Muscle layer of duodenum (tissue), 2 donors: ENCODE results near the gene TRAF3IP1.

Experiments
- H3K27ac ChIP-seq: one replicate; pipeline ENCODE4 v1.7.0; 2013; ENCODE audit warnings: mild to moderate bottlenecking, low read length
- H3K27me3 ChIP-seq: one replicate; pipeline ENCODE4 v1.7.0; 2013; ENCODE audit warnings: low read depth, mild to moderate bottlenecking, control low read depth, low read length
- H3K36me3 ChIP-seq, 2 donors: one replicate each; pipeline ENCODE4 v1.7.0; 2013; ENCODE audit warnings: low read length in 2 of 2, control low read depth in 1 of 2, mild to moderate bottlenecking in 1 of 2; ENCODE audit not compliant: insufficient read depth in 2 of 2, control insufficient read depth in 1 of 2
- H3K4me1 ChIP-seq, 2 donors: one replicate each; pipeline ENCODE4 v1.7.0; 2013; ENCODE audit warnings: low read length in 2 of 2, mild to moderate bottlenecking in 2 of 2, control low read depth in 1 of 2, moderate library complexity in 1 of 2; ENCODE audit not compliant: insufficient read depth in 2 of 2, control insufficient read depth in 1 of 2
- H3K4me3 ChIP-seq, 2 donors: one replicate each; pipeline ENCODE4 v1.7.0; 2013; ENCODE audit warnings: low read length in 2 of 2, low read depth in 1 of 2, mild to moderate bottlenecking in 1 of 2
- H3K9me3 ChIP-seq, 2 donors: one replicate each; pipeline ENCODE4 v1.7.0; 2013; ENCODE audit warnings: low read length in 2 of 2, control low read depth in 1 of 2, mild to moderate bottlenecking in 1 of 2; ENCODE audit not compliant: control insufficient read depth in 1 of 2
- donor health status: healthy.

TRAF3IP1 gene

DNA sequence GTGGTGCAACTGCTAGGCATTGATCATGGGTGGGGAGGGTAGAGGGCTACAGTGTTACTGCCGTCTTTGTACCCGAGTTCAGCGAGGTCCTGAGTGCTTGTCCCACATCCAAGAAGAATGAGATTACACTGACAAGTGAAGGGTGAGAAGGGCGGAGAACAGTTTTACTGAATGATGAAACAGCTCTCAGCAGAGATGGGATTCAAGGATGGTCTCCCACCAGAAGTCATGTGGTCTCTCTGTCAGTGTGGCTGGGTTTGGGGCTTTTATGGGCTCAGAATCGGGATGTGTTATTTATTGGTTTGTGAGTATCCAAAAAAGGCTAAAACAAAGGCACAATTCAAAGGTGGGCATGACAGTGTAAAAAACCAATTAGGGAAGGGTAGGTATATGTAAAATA lies 95.6 kb downstream of the TRAF3IP1 start:
- H3K36me3 ChIP-seq = no peaks in the 10 kb centered on the region
- H3K27me3 ChIP-seq = no peaks in the 10 kb centered on the region
- no peak overlapping the region for H3K4me3 ChIP-seq
- H3K4me1 ChIP-seq = no peaks in the 10 kb centered on the region
- H3K9me3 ChIP-seq = peaks cover 0 to 2% of the 10 kb centered on the region in 2 donors
- no peak overlapping the region for H3K27ac ChIP-seq

DNA sequence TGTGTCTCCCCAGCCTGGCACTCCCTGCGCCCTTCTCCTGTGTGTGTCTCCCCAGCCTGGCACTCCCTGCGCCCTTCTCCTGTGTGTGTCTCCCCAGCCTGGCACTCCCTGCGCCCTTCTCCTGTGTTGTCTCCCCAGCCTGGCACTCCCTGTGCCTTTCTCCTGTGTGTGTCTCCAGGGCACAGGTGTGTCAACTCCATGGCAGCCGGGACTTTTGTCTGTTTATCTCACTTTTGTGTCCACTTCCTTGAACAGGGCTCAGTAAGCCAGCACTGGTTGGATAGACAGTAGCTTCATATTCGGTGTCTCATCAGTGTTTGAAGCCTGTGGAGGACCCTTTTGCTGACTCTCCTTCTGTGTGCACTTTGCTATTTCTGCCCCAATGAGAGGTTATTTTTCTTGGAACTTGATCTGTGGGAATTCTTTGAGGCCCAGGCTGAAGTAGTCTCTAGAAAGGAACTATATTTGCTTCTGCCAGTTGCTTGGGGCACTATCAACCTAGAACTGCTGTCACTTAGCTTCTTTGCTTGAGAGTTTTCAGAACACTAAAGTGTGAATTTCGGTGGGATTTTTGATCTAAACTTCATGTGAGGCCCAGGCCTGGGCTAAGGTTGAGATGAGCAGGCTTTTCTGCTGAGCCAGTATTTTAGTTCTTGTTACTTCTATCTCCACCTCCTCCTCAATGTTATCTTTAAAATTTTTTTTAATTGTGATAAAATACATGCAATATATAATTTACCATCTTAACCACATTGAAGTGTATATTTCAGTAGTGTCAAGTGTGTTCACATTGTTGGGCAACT lies 98.1 kb downstream of the TRAF3IP1 start:
- no peak overlapping the region for H3K27ac ChIP-seq
- no peaks in the 10 kb centered on the region for H3K36me3 ChIP-seq
- H3K27me3 ChIP-seq = no peaks in the 10 kb centered on the region
- H3K9me3 ChIP-seq = peaks cover 0 to 2% of the 10 kb centered on the region in 2 donors
- H3K4me1 ChIP-seq = no peaks in the 10 kb centered on the region
- H3K4me3 ChIP-seq = no peak overlapping the region

DNA sequence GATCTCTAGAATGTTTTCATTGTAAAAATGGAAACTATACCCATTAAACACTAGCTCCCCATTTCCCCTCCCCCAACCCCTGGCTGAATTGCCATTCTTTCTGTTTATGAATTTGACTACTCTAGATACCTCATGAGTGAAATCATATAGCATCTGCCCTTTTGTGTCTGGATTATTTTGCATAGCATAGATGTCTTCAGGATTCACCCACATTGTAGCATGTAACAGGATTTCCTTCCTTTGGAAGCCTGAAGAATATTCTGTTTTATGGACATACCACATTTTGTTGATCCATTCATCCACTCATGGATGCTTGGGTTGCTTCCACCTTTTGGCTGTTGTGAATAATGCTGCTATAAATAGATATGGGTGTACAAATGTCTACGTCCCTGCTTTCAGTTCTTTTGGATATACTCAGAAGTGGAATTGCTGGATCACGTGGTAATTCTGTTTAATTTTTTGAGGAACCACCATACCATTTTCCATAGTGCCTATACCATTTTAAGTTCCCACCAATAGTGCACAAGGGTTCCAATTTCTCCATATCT lies 98.8 kb downstream of the TRAF3IP1 start:
- Histone ChIP-seq H3K27ac (no peak overlapping the region), H3K9me3 (peaks cover 0 to 2% of the 10 kb centered on the region in 2 donors), H3K4me1 (no peaks in the 10 kb centered on the region), H3K36me3 (no peaks in the 10 kb centered on the region), H3K27me3 (no peaks in the 10 kb centered on the region), H3K4me3 (no peak overlapping the region)

DNA sequence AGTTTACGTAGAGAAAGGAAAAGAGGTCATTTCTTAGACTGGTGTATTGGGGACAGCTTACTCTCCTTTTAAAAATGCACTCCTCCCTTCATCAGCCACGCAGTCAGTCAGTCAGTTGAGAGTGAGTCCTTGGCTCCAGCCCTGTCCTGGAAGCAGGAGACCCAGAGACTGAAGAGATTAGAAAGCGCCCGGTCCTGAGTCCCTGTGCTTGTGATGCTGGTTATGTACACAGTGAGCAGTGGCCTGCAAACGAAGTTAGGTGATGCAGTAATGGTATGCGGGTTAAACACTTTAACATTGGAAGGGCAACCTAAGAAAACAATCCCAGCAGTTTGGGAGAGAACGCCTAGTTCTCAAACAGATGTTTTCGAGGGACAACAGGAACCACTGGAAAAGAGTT lies 100.1 kb downstream of the TRAF3IP1 start:
- Histone ChIP-seq H3K27me3 (no peaks in the 10 kb centered on the region), H3K36me3 (no peaks in the 10 kb centered on the region), H3K27ac (no peak overlapping the region), H3K4me3 (no peak overlapping the region), H3K4me1 (peaks cover 0 to under 1% of the 10 kb centered on the region in 2 donors), H3K9me3 (peaks cover 0 to 2% of the 10 kb centered on the region in 2 donors)

DNA sequence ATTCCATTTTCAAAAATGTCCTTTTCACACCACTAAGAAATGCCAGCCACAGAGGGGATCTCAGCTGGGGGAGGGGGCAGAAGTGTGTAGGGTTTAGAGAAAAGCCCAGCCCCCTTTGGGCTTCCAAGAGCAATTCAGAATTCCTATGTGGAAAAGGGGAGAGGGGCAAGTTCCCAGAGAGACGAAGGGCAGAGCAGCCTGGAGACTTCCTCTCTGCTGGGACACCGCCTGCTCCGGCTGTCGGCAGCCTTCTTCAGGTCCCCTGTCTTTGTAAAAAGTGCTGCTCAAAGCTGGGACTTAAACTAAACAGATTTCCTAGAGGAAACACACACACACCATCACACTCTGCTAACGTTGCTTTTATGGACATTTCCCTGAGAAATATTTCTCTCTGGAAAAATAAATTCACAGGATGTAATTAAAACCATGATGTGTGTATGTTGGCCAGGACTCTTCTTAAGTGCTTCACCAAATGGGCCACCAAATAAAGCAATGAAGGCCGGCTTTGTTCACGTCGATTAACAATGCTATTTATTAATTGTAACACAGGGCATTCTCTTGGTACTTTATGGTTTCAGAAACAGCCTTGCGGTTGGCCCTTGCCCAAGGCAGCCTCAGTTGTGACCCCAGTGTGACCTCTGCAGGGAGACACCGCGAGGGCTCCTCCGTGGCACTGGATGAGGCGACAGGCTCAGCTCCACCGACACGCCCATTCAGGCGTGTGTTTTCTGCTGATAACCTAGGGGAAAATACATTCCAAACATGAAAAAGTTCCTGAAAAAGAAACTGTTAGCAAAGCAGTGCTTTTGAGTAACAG lies 100.8 kb downstream of the TRAF3IP1 start:
- H3K27me3 ChIP-seq = no peaks in the 10 kb centered on the region
- H3K4me1 ChIP-seq = peaks cover 0 to 7% of the 10 kb centered on the region in 2 donors
- H3K9me3 ChIP-seq = no peaks in the 10 kb centered on the region
- no peaks in the 10 kb centered on the region for H3K36me3 ChIP-seq
- H3K4me3 ChIP-seq = no peak overlapping the region
- no peak overlapping the region for H3K27ac ChIP-seq

DNA sequence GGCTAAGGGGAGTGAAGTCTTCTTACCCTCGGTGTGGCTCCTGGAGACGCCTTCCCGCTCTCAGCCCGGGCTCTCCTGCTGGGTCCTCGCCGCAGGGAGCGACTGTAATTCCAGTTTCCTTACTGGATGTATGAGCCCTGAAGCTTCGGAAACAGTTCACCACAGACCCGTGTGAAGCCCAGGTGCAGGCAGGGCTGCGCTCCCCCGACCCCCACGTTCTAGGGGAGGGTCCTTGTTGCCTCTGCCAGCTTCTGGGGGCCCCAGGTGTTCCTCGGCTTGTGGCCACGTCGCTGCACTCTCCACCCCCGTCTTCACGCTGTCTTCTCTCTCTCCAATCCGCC lies 101.3 kb downstream of the TRAF3IP1 start:
- peaks cover 0 to 9% of the 10 kb centered on the region in 2 donors for H3K4me1 ChIP-seq
- no peaks in the 10 kb centered on the region for H3K27me3 ChIP-seq
- H3K36me3 ChIP-seq = peaks cover 0 to 5% of the 10 kb centered on the region in 2 donors
- no peak overlapping the region for H3K27ac ChIP-seq
- no peak overlapping the region for H3K4me3 ChIP-seq
- no peaks in the 10 kb centered on the region for H3K9me3 ChIP-seq

DNA sequence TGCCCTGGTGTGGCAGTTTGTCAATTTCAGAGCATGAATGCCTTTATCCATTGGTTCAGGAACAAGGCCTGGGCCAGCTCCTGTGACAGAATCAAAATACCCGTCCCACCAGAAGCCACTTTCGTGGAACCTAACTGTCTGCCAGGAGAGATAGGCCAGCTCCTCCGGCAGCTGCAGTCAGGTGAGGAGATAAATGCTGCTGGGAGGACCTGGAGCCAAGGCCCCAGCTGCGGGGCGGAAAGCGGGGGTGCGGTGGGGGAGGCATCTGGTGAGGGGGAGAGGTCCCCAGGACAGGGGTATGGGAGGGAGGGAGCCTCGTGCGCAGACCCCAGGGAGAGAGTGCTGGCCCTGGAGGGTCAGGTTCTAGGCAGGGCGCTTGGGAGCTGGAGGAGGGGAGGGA lies 102.0 kb downstream of the TRAF3IP1 start:
- H3K36me3 ChIP-seq = peaks cover 0 to 9% of the 10 kb centered on the region in 2 donors
- H3K4me3 ChIP-seq = no peak overlapping the region
- H3K27me3 ChIP-seq = no peaks in the 10 kb centered on the region
- no peaks in the 10 kb centered on the region for H3K9me3 ChIP-seq
- peaks cover 0 to 10% of the 10 kb centered on the region in 2 donors for H3K4me1 ChIP-seq
- no peak overlapping the region for H3K27ac ChIP-seq

DNA sequence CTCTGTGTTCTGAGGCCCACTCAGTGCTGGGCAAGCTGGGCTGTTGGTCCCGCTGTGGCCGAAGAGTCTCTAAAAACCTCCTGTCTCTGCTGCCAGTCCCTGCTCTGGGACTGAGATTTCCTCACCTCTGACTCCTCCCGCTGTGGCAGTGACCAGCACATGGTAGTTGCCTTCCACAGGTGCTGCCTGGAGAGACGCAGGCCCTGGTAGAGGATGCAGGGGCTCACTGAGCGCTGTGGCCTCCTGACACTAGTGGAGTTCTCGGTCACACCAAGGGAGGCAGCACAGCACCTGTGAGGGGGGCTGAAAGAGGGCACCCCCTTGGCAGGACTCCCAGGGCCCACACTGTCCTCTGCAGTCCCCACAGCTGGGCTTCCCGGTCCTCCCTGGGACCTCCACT lies 102.6 kb downstream of the TRAF3IP1 start:
- Histone ChIP-seq H3K27ac (no peak overlapping the region), H3K9me3 (no peaks in the 10 kb centered on the region), H3K4me3 (no peak overlapping the region), H3K27me3 (no peaks in the 10 kb centered on the region), H3K4me1 (peaks cover 5 to 16% of the 10 kb centered on the region in 2 donors), H3K36me3 (peaks cover 0 to 9% of the 10 kb centered on the region in 2 donors)

DNA sequence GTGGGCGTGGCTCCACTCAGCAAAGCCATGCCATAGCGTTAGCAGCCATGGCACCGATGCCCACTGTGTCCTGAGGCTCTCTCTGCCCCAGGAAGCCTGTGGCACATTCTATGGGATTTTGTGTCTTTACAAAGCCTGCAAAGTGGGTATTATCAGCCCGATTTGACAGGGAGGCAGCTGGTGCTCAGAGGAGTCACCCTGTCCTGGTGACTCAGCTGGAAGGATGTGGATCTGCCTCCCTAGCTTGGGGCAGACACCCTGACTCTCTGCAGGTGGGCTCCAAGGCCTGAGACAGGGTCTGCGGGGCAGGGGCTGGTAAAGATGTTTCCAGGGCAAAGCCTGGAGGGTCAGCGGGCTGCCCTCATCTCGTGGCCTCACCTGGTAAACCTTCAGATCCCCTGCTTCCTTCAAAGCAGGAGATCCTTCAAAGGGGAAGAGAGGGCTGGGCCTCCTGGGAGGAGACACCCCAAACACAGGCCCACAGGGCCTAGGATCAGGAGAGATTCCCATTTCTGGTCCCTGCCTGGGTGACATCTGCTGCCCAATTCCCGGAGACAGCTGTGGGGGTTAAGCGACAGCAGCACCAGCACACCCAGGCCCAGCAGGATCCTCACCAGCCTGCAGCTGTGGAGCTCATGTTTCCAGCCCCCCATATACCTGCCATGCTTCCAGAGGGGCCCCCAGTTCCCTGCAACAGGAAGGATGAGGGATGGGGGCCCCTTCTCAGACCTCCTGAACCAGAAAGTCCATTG lies 103.4 kb downstream of the TRAF3IP1 start:
- no peaks in the 10 kb centered on the region for H3K27me3 ChIP-seq
- H3K36me3 ChIP-seq = peaks cover 0 to 9% of the 10 kb centered on the region in 2 donors
- H3K4me3 ChIP-seq = no peak overlapping the region
- peaks cover 6 to 24% of the 10 kb centered on the region in 2 donors for H3K4me1 ChIP-seq
- H3K9me3 ChIP-seq = no peaks in the 10 kb centered on the region
- H3K27ac ChIP-seq = no peak overlapping the region

DNA sequence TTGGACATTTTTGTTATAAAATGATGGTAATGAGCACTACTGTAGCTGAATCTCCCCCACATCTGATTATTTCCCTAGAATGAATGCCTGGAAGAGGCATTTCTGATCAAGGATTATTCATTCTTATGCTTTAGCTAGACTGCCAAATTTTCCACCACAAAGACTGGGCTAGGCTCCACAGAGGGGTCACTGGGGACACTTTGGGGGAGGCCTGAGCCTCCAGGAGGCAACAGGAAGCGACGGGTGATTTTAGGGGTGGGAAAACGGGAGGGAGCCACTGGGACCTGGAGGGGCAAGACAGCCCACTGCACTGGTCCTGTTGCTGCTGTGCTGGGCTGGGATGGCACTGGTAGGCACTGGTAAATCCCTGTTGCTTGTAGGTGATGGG lies 104.0 kb downstream of the TRAF3IP1 start:
- Histone ChIP-seq H3K36me3 (peaks cover 0 to 9% of the 10 kb centered on the region in 2 donors), H3K9me3 (no peaks in the 10 kb centered on the region), H3K4me1 (peaks cover 6 to 29% of the 10 kb centered on the region in 2 donors), H3K27ac (no peak overlapping the region), H3K27me3 (no peaks in the 10 kb centered on the region), H3K4me3 (no peak overlapping the region)

DNA sequence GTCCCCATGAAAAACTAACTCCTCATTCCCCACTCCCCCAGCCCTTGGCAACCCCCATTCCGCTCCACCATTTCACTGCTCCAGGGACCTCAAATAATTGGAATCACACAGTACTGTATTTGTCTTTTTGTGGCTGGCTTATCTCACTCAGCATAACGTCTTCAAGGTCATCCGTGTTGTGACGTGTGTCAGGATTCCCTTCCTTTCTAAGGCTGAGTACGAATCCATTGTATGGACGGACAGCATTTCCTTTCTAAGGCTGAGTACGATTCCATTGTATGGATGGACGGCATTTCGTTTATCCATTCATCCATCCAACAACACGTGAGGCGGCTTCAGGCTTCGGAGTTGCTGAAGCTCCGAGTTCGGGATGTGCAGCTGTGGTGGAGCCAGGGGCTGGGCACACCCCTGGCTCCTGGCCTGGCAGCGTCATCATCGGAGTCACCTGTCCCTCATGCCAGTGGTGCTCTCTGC lies 105.2 kb downstream of the TRAF3IP1 start:
- Histone ChIP-seq H3K4me3 (peak overlapping the region; percentile 90), H3K27me3 (no peaks in the 10 kb centered on the region), H3K27ac (no peak overlapping the region), H3K4me1 (peaks cover 6 to 29% of the 10 kb centered on the region in 2 donors), H3K9me3 (no peaks in the 10 kb centered on the region), H3K36me3 (peaks cover 0 to 13% of the 10 kb centered on the region in 2 donors)
